Nephron (organoid): ENCODE measurements around the gene C9orf43.
"Not testable (repeated sequence)": the region's sequence is repeated elsewhere in the genome, so short reads cannot be mapped to it uniquely, and the experiment has no call there.

Experiments
- H3K27ac Mint-ChIP-seq, 3 experiments: 2 replicates each; pipeline ENCODE4 v1.8.0; 2020; ENCODE audit warnings: mixed read lengths in 3 of 3, mild to moderate bottlenecking in 2 of 3, moderate library complexity in 1 of 3
- H3K27me3 Mint-ChIP-seq: 2 replicates; pipeline ENCODE4 v1.8.0; 2021; ENCODE audit warnings: low read depth, mild to moderate bottlenecking, moderate library complexity, mixed read lengths
- H3K36me3 Mint-ChIP-seq: 2 replicates; pipeline ENCODE4 v1.8.0; 2020; ENCODE audit warnings: low read depth, mixed read lengths
- H3K4me1 Mint-ChIP-seq: 2 replicates; pipeline ENCODE4 v1.8.0; 2020; ENCODE audit warnings: mixed read lengths
- H3K4me3 Mint-ChIP-seq, 3 experiments: 2 replicates each; pipeline ENCODE4 v1.8.0; 2020; ENCODE audit warnings: mild to moderate bottlenecking in 3 of 3, mixed read lengths in 3 of 3, moderate library complexity in 2 of 3
- H3K9me3 Mint-ChIP-seq: 2 replicates; pipeline ENCODE4 v1.8.0; 2020; ENCODE audit warnings: mixed read lengths
- CTCF ChIP-seq, 3 experiments: fragments of 200-600 bp; sonication (generic); IDR thresholded peaks; one replicate each; pipeline ENCODE4 v1.5.0; 2021; ENCODE audit warnings: antibody characterized with exemption in 3 of 3; ENCODE audit not compliant: unreplicated experiment in 3 of 3

C9orf43 gene

DNA sequence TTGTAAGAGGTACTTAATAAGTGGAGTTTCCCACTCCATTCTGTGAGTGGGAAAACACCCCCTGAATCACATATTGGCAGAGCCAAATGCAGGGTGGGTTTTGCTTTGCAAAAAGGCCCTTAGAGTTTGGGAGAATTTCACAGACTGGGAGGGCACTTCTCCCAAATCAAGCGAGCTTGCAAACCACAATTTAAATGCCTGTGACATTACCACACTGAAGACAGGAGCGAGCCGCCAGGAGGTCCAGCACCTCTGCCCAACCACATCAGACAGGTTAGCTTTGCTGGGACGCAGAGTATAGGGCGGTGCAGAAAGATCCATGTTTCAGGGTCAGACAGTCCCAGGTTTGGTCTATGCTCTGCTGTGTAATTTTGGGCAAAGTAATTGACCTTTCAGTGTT is 11.8 kb upstream of the C9orf43 start:
- H3K36me3 Mint-ChIP-seq: peaks cover 6% of the 10 kb centered on the region
- no peaks in the 10 kb centered on the region for H3K27me3 Mint-ChIP-seq
- TF ChIP-seq CTCF (IDR thresholded peaks at IDR 0.05; ENCODE audit: unreplicated experiment in 3 of 3): no peak
- H3K4me3 Mint-ChIP-seq: peak overlapping the region; percentile 94 to 96 (median 95)
- peak overlapping the region in 1 of 3 experiments; percentile 29 for H3K27ac Mint-ChIP-seq
- H3K4me1 Mint-ChIP-seq: peaks cover 21% of the 10 kb centered on the region
- H3K9me3 Mint-ChIP-seq: no peaks in the 10 kb centered on the region

- Mint-ChIP-seq H3K36me3 (peaks cover 6% of the 10 kb centered on the region), H3K27ac (no peak overlapping the region), H3K4me3 (peak overlapping the region; percentile 94 to 96 (median 95)), H3K4me1 (peaks cover 21% of the 10 kb centered on the region), H3K9me3 (no peaks in the 10 kb centered on the region), H3K27me3 (no peaks in the 10 kb centered on the region)
- no peak for TF ChIP-seq CTCF (IDR thresholded peaks at IDR 0.05; ENCODE audit: unreplicated experiment in 3 of 3)
Observed at GRCh38 chr9:113399646-113400200, 10.8 kb upstream of the C9orf43 start.

- Mint-ChIP-seq H3K36me3 (no peaks in the 10 kb centered on the region), H3K4me1 (peaks cover 21% of the 10 kb centered on the region), H3K27ac (peak within 1 kb of the TSS; percentile 62 to 95 (median 85)), H3K4me3 (peak within 1 kb of the TSS; percentile 94 to 96 (median 95)), H3K9me3 (no peaks in the 10 kb centered on the region), H3K27me3 (no peaks in the 10 kb centered on the region)
- peak; percentile 91 to 99 (median 97) for TF ChIP-seq CTCF (IDR thresholded peaks at IDR 0.05; ENCODE audit: unreplicated experiment in 3 of 3)
Observed at GRCh38 chr9:113401027-113401792, 9.3 kb upstream of the C9orf43 start, which contains the start of gene ALAD. TSS of gene ALAD (minus strand) at chr9:113401284. CDS start at chr9:113393559, 7,725 bp downstream.

DNA sequence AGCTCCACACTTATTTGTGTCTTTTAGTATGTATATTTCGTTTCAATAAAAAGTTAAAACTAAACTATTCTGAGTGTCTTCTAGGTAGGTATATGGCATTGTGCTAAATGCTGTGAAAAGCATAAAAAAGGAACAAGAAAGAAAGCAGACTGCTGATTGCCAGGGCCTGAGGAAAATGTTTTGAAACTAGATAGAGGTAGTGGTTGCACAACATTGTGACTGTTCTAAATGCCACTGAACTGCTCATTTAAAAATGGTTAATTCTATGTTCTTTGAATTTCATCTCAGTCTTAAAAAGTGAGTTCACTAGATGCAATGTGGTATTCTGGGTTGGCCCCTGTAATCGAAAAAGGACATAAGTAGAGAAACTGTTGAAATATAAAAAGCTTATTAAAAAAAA is 6.9 kb upstream of the C9orf43 start:
- no peaks in the 10 kb centered on the region for H3K9me3 Mint-ChIP-seq
- peak overlapping the region in 2 of 3 experiments; percentile 52 to 60 for H3K27ac Mint-ChIP-seq
- peaks cover 28% of the 10 kb centered on the region for H3K4me1 Mint-ChIP-seq
- H3K27me3 Mint-ChIP-seq: no peaks in the 10 kb centered on the region
- peaks cover 17% of the 10 kb centered on the region for H3K36me3 Mint-ChIP-seq
- H3K4me3 Mint-ChIP-seq: peak overlapping the region in 1 of 3 experiments; percentile 22
- no peak for TF ChIP-seq CTCF (IDR thresholded peaks at IDR 0.05; ENCODE audit: unreplicated experiment in 3 of 3)

- peaks cover 27% of the 10 kb centered on the region for H3K4me1 Mint-ChIP-seq
- H3K27me3 Mint-ChIP-seq, H3K27ac Mint-ChIP-seq, H3K4me3 Mint-ChIP-seq, H3K9me3 Mint-ChIP-seq: not testable (repeated sequence)
- H3K36me3 Mint-ChIP-seq: peaks cover 27% of the 10 kb centered on the region
Observed at GRCh38 chr9:113406353-113406752, 4.2 kb upstream of the C9orf43 start.

DNA sequence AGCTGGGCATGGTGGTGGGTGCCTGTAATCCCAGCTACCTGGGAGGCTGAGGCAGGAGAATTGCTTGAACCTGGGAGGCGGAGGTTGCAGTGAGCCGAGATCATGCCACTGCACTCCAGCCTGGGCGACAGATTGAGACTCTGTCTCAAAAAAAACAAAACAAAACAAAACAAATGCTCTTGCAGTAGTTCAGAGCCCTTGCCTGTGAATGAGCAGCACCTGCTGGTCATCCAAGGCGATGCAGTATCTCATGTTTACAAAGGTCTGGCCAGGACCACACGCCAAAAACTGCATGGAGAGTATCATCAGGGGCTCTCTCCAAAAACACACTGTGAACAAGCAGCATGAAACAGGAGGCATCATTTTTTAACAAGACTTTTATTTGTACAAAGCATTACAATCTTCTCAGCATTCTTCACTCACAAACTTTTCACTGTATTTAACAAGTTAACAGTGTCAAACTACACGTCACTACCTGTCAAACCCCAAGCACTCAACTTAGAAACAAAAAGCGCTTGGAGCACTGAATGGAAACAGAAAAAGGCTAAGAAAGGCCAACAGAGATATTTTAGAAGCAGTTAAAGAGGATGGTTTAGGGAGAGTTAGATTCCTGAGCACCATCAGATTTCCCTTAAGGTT is 3.6 kb upstream of the C9orf43 start:
- H3K4me3 Mint-ChIP-seq: peak overlapping the region; percentile 78 to 95 (median 92)
- H3K27me3 Mint-ChIP-seq, H3K9me3 Mint-ChIP-seq: not testable (repeated sequence)
- H3K4me1 Mint-ChIP-seq: peaks cover 21% of the 10 kb centered on the region
- peak overlapping the region; percentile 73 to 87 (median 75) for H3K27ac Mint-ChIP-seq
- peaks cover 27% of the 10 kb centered on the region for H3K36me3 Mint-ChIP-seq
- TF ChIP-seq CTCF (IDR thresholded peaks at IDR 0.05; ENCODE audit: unreplicated experiment in 3 of 3): peak; percentile 70 to 85 (median 78)
